Colon (tissue), 2 donors: ENCODE results near the gene ORMDL2.
"Not testable (repeated sequence)": the region's sequence is repeated elsewhere in the genome, so short reads cannot be mapped to it uniquely, and the experiment has no call there.

Experiments used
- FAIRE-seq: peaks from 2 replicates; lab custom pipeline; 2012; peaks lifted over from hg19 to GRCh38; lab: Jason Lieb, UNC
- donor health status: control.
- donor health status: control.

Gene ORMDL2

DNA sequence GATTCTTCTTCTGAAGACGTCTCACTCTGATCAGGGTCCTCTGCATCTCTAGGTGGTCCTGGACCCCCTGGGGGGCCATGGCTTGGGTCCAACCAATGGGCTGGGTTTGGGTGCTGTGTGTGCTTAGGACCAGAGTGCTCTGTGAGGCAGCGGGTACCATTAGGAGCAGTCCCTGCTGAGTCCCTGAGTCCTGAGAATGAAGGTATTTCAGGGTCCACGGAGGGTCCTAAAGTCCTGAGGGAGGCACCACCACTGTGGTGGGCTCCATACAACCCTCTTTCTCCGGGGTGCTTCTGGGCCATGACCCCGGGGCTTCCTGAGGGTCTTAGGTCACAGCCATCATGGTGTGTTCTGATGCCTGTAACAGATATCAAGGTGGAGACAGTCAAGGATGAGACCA, 10.5 kb downstream of the ORMDL2 start:
- FAIRE-seq: no peak

DNA sequence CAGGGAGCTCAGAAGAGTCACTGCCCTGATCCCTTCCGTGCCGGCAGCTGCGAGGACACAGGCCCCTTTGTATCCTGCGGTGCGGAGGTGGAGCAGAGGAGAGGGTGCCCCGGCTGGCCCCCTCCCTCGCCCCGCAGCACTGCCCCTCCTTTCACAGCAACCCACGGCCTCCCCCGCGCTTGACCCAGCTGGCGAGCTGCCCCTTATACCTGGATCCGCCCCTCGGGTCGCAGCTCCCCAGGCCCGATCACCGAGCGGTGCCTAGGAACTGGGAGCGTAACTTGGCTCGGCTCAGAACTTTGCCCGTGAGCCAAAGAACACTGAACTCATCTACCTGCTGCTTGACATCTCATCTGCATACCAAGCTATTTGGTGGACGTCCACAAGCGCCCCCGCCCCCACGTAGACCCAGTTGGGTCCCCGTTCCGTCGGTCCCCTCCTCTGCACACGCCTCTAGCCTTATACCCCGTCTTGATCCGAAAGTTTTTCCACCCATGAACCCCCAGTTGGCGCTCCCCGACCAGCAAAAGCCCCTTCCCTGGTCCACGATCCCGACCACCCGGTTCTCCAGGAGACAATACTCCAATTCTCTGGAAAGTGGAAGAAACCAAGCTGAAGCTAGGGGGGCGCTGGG, 12.2 kb downstream of the ORMDL2 start:
- FAIRE-seq: no peak

DNA sequence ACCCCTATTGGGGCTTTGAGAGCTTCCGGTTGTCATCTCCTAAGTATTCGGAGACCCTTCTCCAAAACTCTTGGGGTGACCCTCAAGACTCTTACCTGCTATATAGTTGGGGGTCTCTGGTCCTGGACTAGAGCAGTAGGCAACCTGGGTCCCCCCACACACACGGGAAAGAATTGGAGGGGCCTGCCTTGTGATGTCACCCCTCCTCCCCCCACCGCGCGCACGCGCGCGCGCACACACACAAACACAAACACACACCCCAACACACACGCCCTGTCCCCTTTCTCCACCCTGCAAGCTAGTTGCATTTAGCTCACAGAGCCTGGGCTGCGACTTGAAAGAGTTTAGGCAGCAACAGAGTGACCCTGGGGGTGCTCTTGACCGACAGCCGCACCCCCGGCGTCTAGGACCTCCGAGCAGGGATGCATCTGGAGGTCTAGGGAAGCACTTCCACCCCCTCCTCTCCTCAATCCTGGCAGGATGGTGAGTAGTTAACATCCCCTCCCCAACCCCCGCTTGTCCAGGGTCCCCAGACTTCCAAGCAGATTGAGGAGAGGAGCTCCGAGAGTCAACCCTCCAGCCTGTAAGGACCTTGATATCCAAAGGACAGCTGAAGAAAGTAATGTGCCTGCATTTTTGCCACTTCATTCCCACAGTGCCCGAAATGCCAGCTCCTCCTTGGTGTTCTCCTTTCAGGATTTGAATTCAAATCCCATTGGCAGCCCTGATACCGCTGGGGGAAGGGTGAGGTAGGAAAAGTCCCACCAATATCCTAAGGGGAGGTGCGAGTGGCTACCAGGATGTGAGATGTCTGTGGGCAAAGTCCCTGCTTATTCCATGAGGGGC, 13.0 kb downstream of the ORMDL2 start:
- FAIRE-seq: no peak

DNA sequence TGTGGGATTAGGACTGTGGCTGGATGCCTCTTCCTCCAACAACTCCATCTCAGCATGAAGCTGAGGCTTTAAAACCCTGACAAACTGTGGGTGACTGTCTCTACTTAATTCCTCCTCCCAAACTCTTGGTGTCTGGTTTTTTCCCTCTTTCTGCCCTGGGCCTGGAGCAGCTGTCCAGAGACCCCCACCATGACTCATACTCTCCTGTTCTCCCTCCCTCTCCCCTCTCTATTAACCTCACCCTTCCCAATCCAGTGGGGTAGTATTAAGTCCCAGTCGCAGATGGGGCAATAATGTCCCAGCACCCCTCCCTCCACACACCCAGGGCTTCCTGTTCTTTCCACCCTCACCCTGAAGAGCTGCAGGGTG, 13.6 kb downstream of the ORMDL2 start:
- no peak for FAIRE-seq

DNA sequence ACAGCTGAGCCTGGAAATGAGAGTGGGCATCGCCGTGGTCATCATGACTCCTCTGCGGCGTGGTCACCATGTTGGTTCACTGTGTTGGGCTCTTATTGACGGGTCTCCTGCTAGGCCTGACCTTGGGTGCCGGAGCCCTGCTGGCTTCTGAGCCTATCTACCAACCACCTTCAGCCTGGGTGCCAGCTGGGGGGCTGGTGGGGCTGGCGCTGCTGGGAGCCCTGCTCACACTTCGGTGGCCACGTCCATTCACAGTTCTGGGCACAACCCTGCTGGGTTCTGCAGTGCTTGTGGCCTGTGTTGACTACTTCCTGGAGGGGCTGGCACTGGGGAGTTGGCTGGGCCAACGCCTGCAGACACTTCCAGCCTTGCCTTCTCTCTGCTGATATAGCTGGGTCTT, 15.2 kb downstream of the ORMDL2 start:
- FAIRE-seq: no peak

DNA sequence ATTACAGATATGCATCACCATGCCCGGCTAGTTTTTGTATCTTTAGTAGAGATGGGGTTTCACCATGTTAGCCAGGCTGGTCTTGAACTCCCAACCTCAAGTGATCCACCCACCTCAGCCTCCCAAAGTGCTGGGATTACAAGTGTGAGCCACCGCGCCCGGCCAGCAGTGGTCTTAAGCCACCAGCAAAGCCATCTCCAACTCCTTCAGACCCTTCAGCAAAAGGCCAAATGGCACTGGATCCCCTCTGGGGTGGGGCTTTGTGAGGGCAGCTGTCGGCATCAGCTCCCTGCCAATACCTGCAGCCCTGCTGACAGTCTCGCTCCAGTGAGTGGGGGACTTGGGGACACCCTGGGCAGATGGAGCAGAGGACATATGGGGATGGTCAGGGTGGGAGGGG, 16.6 kb downstream of the ORMDL2 start:
- not testable (repeated sequence) for FAIRE-seq

DNA sequence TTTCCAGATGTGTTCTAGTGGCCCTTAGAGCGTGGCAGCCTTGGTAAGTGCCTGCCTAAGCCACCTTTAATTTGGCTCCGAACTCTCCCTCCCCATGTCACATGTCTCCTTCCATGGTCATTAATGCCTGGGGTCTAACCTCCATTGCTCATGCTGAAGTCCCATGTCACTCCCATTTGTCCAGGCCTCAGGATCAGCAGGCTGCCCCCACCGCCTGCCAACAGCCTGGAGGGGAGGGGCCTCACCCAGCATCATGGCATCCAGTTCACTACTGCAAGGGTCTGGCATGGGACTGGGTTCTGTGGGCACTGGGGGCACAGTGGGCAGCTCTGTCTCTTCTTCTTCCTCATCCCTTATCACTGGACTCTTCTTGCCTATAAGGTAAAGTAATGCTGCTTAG, 20.5 kb downstream of the ORMDL2 start:
- no peak for FAIRE-seq

DNA sequence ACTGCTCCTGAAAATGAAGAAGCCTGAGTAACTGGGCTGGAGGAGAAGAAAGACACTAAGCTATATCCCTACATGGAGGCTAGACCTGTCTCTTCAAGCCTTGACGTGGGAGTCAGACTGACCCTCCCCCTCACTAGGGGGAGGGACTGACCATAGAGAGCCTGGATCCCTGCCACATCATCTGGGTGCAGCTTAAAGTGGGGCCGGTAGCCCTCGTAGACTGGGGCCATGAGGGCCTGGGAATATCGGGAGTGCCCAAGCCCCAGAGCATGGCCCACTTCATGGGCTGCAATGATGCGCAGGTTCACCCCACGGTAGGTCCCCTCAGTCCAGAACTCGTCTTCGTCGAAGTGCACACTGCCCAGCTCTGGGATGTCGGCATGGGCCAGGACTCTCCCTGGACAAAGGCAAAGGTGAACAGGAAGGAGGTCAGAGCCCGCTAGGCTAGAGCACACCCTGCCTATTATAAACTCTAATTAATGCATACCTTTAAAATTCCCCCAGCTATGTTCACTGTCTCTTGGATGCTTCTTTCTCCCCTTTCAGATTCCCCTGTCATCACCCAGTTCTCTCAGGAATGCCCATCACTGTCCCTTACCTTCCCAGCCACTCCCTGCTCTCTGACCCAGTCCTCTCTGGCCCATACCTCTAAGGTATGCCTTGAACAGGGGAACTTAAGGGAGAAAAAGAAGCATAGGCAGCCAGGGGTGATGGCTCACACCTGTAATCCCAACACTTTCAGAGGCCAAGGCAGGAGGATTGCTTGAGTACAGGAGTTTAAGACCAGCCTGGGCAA, 21.7 kb downstream of the ORMDL2 start:
- no peak for FAIRE-seq

DNA sequence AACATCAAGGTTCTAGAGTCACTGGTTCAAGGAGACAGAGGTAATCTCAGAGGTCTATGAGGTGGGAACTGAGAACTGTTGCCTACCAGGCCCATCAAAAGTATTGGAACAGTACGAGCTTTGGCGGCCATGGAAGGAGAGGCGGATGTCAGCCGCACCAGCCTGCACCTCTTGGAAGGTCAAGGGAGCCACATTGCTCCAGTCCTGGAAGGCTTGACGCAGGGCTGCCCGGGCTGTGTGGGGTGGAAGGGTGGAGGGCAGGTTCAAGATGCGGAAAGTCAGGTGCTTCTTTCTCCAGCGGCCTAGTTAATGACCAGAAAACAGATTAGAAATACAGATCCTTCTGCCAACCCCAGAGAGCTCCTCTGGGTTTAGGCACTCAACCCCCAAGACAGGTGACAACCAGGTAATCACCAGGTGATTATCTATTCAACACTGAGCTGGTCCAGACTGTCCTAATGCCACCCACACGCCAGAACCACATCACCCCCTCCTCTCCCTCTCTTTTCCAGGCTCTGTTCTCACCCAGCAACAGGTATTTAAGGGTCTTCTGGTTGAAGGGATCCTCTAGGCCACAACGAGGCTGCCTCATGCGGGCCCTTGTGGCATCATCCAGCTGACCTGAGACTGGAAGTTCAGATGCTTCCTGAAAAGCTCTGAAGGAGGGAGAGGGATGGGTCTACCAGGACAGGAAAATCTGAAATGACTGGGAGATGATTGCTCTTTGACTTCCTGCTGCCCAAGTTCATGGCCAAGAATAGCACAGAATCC, 22.9 kb downstream of the ORMDL2 start:
- no peak for FAIRE-seq

DNA sequence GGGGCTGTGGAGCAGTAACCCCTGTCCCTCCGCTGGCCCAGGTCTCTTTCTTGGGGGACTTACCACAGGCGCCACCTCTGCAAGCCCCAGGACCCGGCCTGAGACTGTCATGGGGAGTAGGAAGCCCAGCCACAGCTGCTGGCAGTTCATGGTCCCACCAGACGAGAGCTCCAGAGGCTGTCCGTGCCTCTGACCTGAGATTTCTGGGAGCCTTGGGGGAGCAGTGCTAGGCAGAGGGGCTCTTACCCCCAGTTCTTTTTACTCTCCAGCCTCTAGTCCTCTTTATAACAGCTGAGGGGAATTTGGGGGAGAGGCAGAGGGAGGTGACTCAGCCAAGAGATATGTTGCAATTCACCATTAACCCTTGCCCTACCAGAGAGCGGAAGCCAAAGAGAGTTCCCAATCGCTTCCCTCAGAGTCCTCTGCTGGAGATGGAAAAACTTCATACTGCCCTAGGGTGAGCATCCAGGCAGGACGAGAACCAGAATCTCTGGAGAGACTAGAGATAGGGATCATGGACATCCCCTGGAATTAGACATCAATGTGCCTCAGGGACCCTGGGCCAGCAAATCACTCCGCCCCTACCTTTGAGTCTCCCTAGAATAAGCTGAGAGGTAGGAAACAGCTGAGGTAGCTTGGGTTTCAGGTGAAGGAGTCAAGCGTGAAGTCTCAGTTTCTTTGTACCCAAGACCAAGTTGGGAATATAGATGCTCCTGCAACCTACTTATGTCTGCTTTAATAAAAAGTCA, 25.0 kb downstream of the ORMDL2 start, which contains the start of gene MMP19:
Gene MMP19 (minus strand): TSS at position 256 of the 749 bp plus-strand sequence. CDS start 106 bp downstream, at position 150.
- FAIRE-seq: no peak

DNA sequence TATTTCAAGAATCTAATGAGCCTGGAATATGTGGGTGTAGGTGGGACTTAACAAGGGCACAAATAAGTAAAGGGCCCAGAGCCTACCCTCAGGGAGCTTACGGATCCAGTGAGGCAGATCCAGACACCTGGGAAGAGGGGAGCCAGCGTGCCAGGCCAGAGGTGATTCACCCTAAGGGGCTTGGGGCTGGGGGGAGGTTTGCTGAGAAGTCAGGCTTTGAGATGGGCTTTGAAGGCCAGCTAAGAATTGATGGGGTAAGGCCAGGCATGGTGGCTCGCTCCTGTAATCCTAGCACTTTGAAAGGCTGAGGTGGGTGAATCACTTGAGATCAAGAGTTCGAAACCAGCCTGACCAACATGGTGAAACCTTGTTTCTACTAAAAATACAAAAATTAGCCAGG, 25.6 kb downstream of the ORMDL2 start:
- no peak for FAIRE-seq

DNA sequence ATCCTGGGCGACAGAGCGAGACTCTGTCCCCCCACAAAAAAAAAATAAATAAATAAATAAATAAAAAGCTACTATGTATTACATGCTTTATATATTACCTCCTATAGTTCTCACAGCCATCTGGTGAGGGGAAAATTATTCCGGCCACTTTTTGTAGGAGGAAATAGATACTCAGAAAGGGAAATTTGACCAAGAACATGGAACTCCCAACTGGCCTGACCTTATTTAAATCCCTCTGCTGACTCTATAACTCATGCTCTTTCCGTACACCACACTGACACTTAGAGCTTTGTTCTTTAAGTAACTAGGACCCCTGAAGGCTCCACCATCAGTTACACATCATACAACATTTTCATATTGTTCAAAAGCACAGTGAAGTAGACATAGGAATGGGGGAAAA, 27.1 kb downstream of the ORMDL2 start:
- no peak for FAIRE-seq

DNA sequence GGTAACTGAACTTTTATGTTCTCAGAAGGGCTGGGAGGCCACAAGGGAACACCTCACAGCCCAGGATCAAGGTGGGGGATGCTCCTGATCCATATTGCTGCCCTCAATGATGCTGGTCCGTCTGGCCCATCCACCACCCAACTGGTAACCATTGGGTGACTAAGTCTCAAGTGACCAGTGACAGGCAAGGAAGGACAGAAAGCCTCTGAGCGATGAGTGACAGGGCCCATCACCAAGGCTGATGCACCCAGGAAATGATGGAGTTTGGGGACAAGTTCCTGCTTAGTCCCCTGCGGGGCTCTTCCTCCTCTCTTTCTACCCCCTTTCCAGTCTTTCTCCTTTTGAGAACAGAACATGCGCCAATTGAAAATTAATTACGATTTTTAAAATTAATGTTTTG, 27.5 kb downstream of the ORMDL2 start:
- no peak for FAIRE-seq

DNA sequence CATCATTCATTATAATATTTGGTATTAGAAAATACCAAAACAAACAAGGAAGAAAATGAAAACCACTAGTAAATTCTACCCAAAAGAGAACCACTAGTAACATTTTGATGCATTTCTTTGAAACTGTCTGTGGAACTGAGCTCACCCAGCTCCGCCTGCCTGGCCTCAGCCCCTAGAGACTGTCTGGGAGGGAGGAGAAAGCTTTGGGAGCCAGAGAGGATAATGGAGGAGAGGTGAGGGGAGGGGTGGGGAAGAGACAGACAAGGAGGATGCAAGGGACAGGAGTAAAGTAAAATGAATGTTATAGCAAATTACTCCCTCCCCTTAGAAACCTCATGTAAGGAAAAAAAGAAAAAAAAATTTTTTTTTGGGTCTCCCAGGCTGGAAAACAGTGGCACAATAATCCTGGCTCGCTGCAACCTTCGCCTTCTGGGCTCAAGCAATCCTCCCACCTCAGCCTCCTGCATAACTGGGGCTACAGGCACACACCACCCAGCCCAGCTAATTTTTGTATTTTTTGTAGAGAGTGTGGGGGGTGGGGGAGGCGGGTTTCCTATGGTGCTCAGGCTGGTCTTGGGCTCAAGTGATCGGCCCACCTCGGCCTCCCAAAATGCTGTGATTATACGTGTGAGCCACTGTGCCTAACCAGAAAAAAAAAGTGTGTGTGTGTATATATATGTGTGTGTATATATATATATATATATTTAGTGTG, 28.1 kb downstream of the ORMDL2 start:
- no peak for FAIRE-seq

DNA sequence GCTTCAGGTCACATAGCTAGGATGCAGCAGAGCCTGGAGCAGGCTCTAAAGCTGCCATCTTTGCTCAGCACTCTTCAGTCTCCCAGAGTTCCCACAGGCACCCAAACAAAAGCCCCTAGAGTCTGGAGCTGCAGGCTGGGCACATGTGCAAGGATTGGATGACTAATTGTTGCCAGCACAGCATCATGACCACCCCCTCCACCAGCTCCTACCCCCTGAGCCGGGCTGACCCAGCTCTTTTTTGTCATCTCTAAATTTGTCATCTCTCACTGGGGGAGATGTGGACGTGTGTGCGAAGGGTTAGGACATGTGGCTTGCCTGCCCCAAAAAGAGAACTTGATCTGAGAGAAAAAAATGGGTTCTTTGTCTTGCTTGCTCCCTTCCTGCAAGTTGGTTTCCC, 29.2 kb downstream of the ORMDL2 start:
- no peak for FAIRE-seq

DNA sequence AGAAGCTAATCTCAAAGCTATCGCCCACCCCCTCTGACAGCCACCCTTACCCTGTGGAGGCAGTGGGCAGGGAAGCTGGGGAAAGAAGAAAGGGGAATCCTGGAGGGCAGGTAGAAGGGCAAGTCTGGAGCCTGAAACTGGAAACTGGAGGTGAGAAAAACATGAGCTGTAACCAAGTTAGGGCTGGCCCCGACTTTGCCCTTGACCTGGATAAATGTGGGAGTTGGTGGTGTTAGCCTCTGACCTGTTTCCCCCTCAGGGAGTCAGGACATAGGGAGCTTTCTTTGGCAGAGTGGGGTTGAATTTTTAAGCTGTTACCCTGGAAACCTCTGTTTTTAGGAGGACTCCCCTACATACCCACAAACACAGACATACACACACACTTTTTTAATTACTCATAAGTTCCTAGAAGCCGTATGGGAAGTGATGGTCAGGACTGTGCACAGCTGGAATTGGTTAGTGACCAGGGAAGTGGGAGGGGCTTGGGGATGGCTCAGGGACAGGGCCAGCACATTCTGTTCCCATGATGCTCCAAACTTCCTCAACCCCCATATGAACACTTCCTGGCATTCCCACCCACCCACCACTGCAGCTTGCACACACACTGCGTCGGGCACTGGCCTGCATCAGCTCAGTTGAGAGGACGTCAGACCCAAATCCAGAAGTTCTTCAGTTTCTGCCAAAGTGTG, 29.9 kb downstream of the ORMDL2 start:
- no peak for FAIRE-seq

DNA sequence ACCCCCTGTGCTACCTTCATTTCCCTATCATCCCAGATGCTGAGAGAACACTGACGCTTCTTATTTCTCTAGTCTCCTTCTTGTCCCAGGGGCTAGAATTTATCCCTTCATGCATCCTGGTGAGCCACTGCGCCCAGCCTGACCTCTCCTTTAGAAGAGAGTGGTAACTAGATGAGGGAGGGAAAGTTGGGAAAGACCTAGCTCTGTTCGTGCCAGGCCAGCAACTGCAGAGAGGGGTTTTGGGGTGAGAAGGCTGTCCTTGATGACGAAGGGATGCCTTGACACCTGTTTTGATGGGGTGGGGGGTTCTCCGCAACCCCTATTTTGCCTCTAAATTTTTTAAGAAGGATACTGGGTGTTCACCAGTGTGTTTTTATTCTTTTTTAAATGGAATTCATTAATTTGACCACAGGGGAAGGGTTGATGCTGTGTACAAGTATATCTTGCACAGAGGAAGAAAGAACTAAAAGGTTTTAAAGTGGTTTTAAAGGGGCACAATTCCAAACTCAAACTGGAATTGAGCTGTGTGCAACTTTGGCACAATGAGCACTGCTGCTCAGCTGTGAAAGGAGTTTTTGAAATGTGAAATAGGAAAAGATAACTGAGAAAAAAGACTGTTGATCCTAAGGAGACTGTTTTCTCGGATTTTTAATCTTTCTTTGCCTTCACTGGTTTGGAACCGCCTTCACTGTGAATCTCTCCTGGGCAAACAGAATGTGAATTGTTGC, 31.9 kb downstream of the ORMDL2 start:
- no peak for FAIRE-seq

DNA sequence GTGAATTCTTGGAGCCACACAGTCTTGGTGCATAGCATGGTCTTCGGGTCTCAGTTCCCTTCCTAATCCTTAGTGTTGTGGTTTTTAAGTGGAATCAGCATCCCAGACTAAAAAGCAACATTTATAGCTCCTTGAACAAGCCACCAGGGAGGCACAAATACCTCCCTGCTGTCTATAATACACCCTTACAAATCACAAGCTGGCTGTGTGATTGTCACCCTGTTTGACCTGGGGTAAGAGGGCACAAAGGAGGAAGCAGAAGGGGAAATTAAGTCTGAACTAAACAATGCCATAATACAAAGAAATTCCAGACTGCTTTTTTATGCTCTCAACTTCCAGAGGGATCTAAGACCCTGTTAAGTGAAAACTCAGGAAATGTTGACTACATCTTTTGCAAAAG, 32.6 kb downstream of the ORMDL2 start:
- FAIRE-seq: no peak

DNA sequence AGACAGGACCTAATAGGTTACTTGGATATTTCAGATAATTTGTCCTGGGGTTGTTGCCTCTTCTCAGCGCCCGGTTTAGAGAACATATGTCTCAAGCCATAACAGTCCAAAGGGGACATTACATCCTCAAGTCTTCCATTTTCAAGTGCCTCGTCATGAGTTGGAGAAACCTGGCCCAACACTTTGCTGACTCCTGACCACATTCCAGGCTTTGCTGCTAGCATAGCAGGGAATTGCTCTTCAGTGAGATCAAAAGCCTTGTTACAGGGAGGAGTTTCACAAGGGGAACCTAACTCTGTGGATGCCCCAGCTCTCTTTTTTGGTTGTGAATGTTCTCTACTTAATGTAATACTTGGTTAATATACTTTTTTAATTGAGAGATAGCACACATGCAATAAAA, 33.1 kb downstream of the ORMDL2 start:
- FAIRE-seq: no peak

DNA sequence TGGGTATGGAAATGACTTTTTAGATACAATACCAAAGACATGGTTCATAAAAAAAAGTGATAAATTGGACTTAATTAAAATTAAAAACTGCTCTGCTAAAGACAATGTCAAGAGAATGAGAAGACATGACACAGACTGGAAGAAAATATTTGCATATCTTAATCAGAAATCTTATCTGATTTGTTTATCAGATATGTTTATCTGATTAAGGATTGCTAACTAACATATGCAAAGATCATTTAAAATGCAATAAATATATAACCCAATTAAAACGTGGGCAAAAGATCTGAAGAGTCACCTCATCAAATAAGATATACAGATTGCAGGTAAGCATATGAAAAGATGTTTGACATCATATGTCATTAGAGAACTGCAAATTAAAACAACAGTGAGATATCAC, 34.9 kb downstream of the ORMDL2 start:
- FAIRE-seq: no peak
